ENCODE data around the gene FANK1. TPM values are rescaled to one million over a fixed set of nuclear protein-coding genes. Genes with fewer than 3 reads are reported as not detected.

Gene FANK1
- 10 to 100 TPM in 3 of 4 donors, 1 to 10 TPM in 1; 8.0 to 11.0 (median 10.5) TPM for polyA plus RNA-seq (ENCODE audit: insufficient read length in 4 of 4)

GRCh38 chr10:125896088-125896934 lies at the start of gene FANK1:
Gene FANK1 (plus strand): TSS chr10:125896564. CDS start chr10:125896643, 79 bp downstream.
- peak; percentile 43 to 83 (median 72) for DNase-seq (ENCODE audit: low read depth in 4 of 4, low spot score in 2 of 4)

GRCh38 chr10:125846894-125847293 lies 49.5 kb upstream of the FANK1 start:
- DNase-seq (ENCODE audit: low read depth in 4 of 4, low spot score in 2 of 4): no peak

GRCh38 chr10:125848371-125848770 lies 48.0 kb upstream of the FANK1 start:
- no peak for DNase-seq (ENCODE audit: low read depth in 4 of 4, low spot score in 2 of 4)

GRCh38 chr10:125848857-125849256 lies 47.5 kb upstream of the FANK1 start:
- no peak for DNase-seq (ENCODE audit: low read depth in 4 of 4, low spot score in 2 of 4)

- no peak for DNase-seq (ENCODE audit: low read depth in 4 of 4, low spot score in 2 of 4)
These were observed 46.9 kb upstream of the FANK1 start for GRCh38 chr10:125849448-125849847.

- DNase-seq (ENCODE audit: low read depth in 4 of 4, low spot score in 2 of 4): no peak
These were observed 45.3 kb upstream of the FANK1 start for GRCh38 chr10:125850766-125851731.

GRCh38 chr10:125852487-125852886 lies 43.9 kb upstream of the FANK1 start:
- DNase-seq (ENCODE audit: low read depth in 4 of 4, low spot score in 2 of 4): no peak

- DNase-seq (ENCODE audit: low read depth in 4 of 4, low spot score in 2 of 4): no peak
These were observed 39.1 kb upstream of the FANK1 start for GRCh38 chr10:125857185-125857760.

GRCh38 chr10:125859128-125859817 lies 37.1 kb upstream of the FANK1 start:
- DNase-seq (ENCODE audit: low read depth in 4 of 4, low spot score in 2 of 4): no peak

- no peak for DNase-seq (ENCODE audit: low read depth in 4 of 4, low spot score in 2 of 4)
These were observed 31.2 kb upstream of the FANK1 start for GRCh38 chr10:125865120-125865519.

GRCh38 chr10:125866421-125867029 lies 29.8 kb upstream of the FANK1 start:
- no peak for DNase-seq (ENCODE audit: low read depth in 4 of 4, low spot score in 2 of 4)

- no peak for DNase-seq (ENCODE audit: low read depth in 4 of 4, low spot score in 2 of 4)
These were observed 27.9 kb upstream of the FANK1 start for GRCh38 chr10:125868372-125868975.

GRCh38 chr10:125871338-125871737 lies 25.0 kb upstream of the FANK1 start:
- no peak for DNase-seq (ENCODE audit: low read depth in 4 of 4, low spot score in 2 of 4)

GRCh38 chr10:125878957-125879835 lies 17.2 kb upstream of the FANK1 start:
- DNase-seq (ENCODE audit: low read depth in 4 of 4, low spot score in 2 of 4): no peak

GRCh38 chr10:125880719-125881118 lies 15.6 kb upstream of the FANK1 start:
- no peak for DNase-seq (ENCODE audit: low read depth in 4 of 4, low spot score in 2 of 4)

GRCh38 chr10:125881192-125881591 lies 15.2 kb upstream of the FANK1 start, which contains the start of gene DHX32:
Gene DHX32 (minus strand): TSS chr10:125881292. CDS start chr10:125880824, 468 bp downstream.
- no peak for DNase-seq (ENCODE audit: low read depth in 4 of 4, low spot score in 2 of 4)

GRCh38 chr10:125882596-125882995 lies 13.8 kb upstream of the FANK1 start:
- no peak for DNase-seq (ENCODE audit: low read depth in 4 of 4, low spot score in 2 of 4)

GRCh38 chr10:125883211-125883610 lies 13.2 kb upstream of the FANK1 start:
- no peak for DNase-seq (ENCODE audit: low read depth in 4 of 4, low spot score in 2 of 4)

Measured in left renal cortex interstitium (tissue), 4 donors.